ENCODE results near the gene CHRNA7. TPM values are rescaled to one million over a fixed set of nuclear protein-coding genes. Genes with fewer than 3 reads are reported as not detected.

Gene CHRNA7
- polyA plus RNA-seq, 1 of the 3 experiments (the other 2 are of a cell fraction): 0.38 TPM

DNA sequence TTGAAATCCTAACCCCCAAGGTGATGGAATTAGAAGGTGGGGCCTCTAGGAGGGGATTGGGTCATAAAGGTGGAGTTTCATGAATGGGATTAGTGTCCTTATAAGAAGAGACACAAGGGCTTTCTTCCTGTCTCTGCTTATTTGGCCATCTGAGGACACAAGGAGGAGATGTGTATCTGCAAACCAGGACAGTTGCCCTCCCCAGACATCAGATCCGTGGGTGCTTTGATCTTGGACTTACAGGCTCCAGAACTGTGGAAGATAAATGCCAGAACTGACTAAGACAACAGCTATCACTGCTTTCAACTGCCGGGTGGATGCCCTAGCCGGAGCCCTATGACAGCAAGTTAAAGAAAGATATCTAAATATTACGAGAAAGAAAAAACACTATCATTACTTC is 94.4 kb downstream of the CHRNA7 start (continued):
- TF ChIP-seq, protein P1, sequence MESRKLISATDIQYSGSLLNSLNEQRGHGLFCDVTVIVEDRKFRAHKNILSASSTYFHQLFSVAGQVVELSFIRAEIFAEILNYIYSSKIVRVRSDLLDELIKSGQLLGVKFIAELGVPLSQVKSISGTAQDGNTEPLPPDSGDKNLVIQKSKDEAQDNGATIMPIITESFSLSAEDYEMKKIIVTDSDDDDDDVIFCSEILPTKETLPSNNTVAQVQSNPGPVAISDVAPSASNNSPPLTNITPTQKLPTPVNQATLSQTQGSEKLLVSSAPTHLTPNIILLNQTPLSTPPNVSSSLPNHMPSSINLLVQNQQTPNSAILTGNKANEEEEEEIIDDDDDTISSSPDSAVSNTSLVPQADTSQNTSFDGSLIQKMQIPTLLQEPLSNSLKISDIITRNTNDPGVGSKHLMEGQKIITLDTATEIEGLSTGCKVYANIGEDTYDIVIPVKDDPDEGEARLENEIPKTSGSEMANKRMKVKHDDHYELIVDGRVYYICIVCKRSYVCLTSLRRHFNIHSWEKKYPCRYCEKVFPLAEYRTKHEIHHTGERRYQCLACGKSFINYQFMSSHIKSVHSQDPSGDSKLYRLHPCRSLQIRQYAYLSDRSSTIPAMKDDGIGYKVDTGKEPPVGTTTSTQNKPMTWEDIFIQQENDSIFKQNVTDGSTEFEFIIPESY (IDR thresholded peaks at IDR 0.05; ENCODE audit: borderline replicate concordance, low read depth): no peak
- TF ChIP-seq RFX5 (IDR thresholded peaks at IDR 0.05; ENCODE audit: low read length): no peak

DNA sequence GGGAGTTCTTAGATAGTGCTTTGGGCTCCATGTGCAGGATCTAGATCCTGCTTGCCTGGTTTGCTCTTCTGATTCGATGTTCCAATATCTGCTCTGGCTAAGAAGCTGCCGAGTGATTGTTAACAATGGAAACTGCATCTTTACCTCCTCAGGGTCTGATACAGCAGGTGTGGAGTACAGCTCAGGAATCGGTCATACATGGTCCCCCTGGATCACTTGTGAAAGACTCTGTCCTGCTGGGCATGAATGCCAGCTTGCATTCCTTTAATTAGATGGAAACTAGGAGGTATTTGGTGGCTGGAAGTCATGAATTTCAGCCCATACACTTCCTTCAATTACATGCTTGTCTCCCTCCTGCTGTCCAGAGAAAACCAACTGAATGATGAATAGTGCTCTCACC is 95.3 kb downstream of the CHRNA7 start:
- H3K9me3 ChIP-seq: no peaks in the 10 kb centered on the region
- no peaks in the 10 kb centered on the region for H4K20me1 ChIP-seq (ENCODE audit: insufficient read depth)
- no peak overlapping the region for H3K4me2 ChIP-seq
- no peaks in the 10 kb centered on the region for H3F3A ChIP-seq (replicated peaks; ENCODE audit: insufficient read depth)
- no peaks in the 10 kb centered on the region for H3K79me2 ChIP-seq (ENCODE audit: insufficient read depth)
- DNase-seq: no peak
- H3K4me1 ChIP-seq (ENCODE audit: control insufficient read depth in 1 of 2, insufficient read depth in 2 of 2, low read depth in 1 of 2, low read length in 1 of 2): peaks cover 0 to 18% of the 10 kb centered on the region in 2 experiments; a peak in 2 of 4 replicates
- no peak overlapping the region for H2AFZ ChIP-seq (ENCODE audit: low read depth)
- H3K9ac ChIP-seq: no peak overlapping the region
- H3K9me2 ChIP-seq: no peaks in the 10 kb centered on the region
- no peak overlapping the region for H3K4me3 ChIP-seq (ENCODE audit: low read depth in 2 of 2, low read length in 1 of 2)
- no peaks in the 10 kb centered on the region for H3K36me3 ChIP-seq (replicated peaks in 1 of 2; ENCODE audit: control insufficient read depth in 1 of 2, insufficient read depth in 2 of 2, low read length in 1 of 2)
- TF ChIP-seq FOSL2 (IDR thresholded peaks at IDR 0.05; ENCODE audit: borderline replicate concordance, low read depth) (no peak), GATA2 (CRISPR knock-in tag; IDR thresholded peaks at IDR 0.05) (no peak), FOXM1 (IDR thresholded peaks at IDR 0.05; ENCODE audit: low read depth) (no peak), RFX5 (IDR thresholded peaks at IDR 0.05; ENCODE audit: low read length) (no peak), EP300 (IDR thresholded peaks at IDR 0.05; ENCODE audit: borderline replicate concordance in 1 of 2, low read depth in 1 of 2, low read length in 1 of 2) (no peak), RCOR1 (IDR thresholded peaks at IDR 0.05; ENCODE audit: low read length) (no peak), RXRA (IDR thresholded peaks at IDR 0.05; ENCODE audit: borderline replicate concordance, low read depth) (no peak)
- TF ChIP-seq, protein P2, sequence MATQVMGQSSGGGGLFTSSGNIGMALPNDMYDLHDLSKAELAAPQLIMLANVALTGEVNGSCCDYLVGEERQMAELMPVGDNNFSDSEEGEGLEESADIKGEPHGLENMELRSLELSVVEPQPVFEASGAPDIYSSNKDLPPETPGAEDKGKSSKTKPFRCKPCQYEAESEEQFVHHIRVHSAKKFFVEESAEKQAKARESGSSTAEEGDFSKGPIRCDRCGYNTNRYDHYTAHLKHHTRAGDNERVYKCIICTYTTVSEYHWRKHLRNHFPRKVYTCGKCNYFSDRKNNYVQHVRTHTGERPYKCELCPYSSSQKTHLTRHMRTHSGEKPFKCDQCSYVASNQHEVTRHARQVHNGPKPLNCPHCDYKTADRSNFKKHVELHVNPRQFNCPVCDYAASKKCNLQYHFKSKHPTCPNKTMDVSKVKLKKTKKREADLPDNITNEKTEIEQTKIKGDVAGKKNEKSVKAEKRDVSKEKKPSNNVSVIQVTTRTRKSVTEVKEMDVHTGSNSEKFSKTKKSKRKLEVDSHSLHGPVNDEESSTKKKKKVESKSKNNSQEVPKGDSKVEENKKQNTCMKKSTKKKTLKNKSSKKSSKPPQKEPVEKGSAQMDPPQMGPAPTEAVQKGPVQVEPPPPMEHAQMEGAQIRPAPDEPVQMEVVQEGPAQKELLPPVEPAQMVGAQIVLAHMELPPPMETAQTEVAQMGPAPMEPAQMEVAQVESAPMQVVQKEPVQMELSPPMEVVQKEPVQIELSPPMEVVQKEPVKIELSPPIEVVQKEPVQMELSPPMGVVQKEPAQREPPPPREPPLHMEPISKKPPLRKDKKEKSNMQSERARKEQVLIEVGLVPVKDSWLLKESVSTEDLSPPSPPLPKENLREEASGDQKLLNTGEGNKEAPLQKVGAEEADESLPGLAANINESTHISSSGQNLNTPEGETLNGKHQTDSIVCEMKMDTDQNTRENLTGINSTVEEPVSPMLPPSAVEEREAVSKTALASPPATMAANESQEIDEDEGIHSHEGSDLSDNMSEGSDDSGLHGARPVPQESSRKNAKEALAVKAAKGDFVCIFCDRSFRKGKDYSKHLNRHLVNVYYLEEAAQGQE (IDR thresholded peaks at IDR 0.05; ENCODE audit: low read depth, low read length): no peak
- TF ChIP-seq, protein P3, sequence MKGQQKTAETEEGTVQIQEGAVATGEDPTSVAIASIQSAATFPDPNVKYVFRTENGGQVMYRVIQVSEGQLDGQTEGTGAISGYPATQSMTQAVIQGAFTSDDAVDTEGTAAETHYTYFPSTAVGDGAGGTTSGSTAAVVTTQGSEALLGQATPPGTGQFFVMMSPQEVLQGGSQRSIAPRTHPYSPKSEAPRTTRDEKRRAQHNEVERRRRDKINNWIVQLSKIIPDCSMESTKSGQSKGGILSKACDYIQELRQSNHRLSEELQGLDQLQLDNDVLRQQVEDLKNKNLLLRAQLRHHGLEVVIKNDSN (IDR thresholded peaks at IDR 0.05; ENCODE audit: borderline replicate concordance, low read depth): no peak
- TF ChIP-seq, protein P4, sequence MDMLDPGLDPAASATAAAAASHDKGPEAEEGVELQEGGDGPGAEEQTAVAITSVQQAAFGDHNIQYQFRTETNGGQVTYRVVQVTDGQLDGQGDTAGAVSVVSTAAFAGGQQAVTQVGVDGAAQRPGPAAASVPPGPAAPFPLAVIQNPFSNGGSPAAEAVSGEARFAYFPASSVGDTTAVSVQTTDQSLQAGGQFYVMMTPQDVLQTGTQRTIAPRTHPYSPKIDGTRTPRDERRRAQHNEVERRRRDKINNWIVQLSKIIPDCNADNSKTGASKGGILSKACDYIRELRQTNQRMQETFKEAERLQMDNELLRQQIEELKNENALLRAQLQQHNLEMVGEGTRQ (IDR thresholded peaks at IDR 0.05; ENCODE audit: borderline replicate concordance, low read depth, low read length): no peak
- TF ChIP-seq, protein P5, sequence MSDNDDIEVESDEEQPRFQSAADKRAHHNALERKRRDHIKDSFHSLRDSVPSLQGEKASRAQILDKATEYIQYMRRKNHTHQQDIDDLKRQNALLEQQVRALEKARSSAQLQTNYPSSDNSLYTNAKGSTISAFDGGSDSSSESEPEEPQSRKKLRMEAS (IDR thresholded peaks at IDR 0.05; ENCODE audit: low read depth): no peak
- TF ChIP-seq, protein P1 (IDR thresholded peaks at IDR 0.05; ENCODE audit: borderline replicate concordance, low read depth): no peak
- POLR2A ChIA-PET: no interaction called here
- H3K27ac ChIP-seq (ENCODE audit: low read depth in 2 of 2, low read length in 1 of 2): no peak overlapping the region
- WGBS (ENCODE audit: low lambda C conversion rate): 24% methylated on average over 3 of the region's 3 CpGs
- H3K27me3 ChIP-seq (ENCODE audit: insufficient read depth): no peaks in the 10 kb centered on the region
- CTCF ChIA-PET: interaction anchor here (1.2 to 1.6 kb wide), 2 partner anchors 26 to 148 kb away, joined by 3 to 5 read pairs; no protein-coding TSS in a partner anchor

All from SK-N-SH (cell line).